KOPT-K1 (cell line): ENCODE data around the gene BCL2L2.
A peak's percentile ranks its signal among the peaks of the same experiment; 100 is the strongest.
"Not testable (repeated sequence)": the region's sequence is repeated elsewhere in the genome, so short reads cannot be mapped to it uniquely, and the experiment has no call there.

ENCODE experiments used
- H3K27ac ChIP-seq: fragments of 200-600 bp; sonication (generic); 2 replicates; pipeline ENCODE4 v1.5.1; 2016; ENCODE audit warnings: antibody characterized with exemption, mild to moderate bottlenecking, low read depth, low read length; ENCODE audit not compliant: poor library complexity, severe bottlenecking
- H3K36me3 ChIP-seq: fragments of 200-600 bp; sonication (generic); 2 replicates; pipeline ENCODE4 v1.5.1; 2017; ENCODE audit warnings: antibody characterized with exemption, mild to moderate bottlenecking, low read length, moderate library complexity; ENCODE audit not compliant: insufficient read depth
- H3K9me3 ChIP-seq: fragments of 200-600 bp; sonication (generic); 2 replicates; pipeline ENCODE4 v1.5.1; 2017; ENCODE audit warnings: antibody characterized with exemption, low read length, mild to moderate bottlenecking; ENCODE audit not compliant: insufficient read depth, poor library complexity, severe bottlenecking

Gene BCL2L2

DNA sequence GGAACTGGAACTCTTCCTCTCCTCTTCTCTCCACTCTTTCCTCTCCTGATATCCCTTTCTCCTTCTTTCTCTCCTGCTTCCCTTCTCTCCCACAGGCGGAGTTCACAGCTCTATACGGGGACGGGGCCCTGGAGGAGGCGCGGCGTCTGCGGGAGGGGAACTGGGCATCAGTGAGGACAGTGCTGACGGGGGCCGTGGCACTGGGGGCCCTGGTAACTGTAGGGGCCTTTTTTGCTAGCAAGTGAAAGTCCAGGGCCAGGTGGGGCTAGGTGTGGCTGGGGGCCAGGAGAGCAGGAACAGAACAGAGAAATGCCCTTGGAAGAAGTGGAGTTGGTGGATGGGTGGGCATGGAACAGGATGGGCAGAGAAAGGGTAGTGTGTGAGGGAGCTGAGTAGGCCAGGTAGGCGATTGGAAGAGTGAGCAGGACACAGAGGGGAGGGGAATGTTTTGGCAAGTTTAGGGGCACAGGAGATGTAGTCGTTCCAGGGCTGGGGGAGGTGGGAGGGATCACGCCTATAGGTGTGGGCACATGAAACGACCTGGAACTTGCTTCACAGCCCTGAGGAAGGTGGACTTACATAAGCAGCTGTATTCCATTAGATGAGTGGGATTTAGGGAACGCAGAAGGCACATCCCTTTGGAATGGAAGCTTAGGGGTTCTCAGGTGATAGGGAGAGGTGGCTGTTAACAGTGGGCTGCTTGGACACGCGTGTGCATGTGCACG lies 2.2 kb downstream of the BCL2L2 start:
- no peak overlapping the region for H3K27ac ChIP-seq
- H3K9me3 ChIP-seq: no peaks in the 10 kb centered on the region
- no peaks in the 10 kb centered on the region for H3K36me3 ChIP-seq

DNA sequence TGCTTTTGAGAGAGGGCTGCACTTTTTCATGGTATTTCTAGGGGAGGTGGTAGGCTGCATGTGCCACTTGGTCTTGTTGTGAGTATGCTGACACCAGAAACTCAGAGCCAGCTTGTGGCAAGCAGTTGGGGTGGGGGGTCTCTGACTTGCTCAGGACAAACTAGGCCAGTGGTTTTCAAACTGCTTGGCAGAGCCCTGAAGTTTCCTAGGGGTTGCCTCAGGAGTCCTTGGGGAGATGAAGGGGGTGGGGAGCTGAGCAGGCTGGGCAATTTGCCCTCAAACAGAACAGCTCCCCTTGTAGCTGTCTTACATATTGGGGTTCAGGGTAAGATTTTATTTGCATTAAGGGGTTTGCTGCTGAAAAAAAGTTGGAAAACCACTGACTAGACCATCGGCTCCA lies 3.9 kb downstream of the BCL2L2 start:
- Histone ChIP-seq H3K36me3 (no peaks in the 10 kb centered on the region), H3K9me3 (no peaks in the 10 kb centered on the region), H3K27ac (no peak overlapping the region)

DNA sequence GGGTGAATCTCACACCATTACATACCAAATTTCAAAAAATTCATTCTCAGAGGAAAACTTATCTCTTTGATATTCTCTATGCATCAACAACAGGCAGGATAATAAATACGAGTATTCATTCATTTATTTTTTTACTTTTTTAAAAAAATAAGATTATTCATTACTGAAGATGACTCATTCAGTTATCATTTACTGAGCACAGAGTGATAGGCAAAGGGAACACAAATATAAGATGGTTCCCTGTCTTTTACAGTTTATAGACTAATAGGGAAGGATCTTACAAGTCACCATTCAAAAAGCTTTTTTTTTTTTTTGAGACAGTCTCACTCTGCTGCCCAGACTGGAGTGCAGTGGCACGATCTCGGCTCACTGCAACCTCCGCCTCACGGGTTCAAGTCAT lies 9.7 kb downstream of the BCL2L2 start:
- no peak overlapping the region for H3K27ac ChIP-seq
- H3K9me3 ChIP-seq: no peaks in the 10 kb centered on the region
- no peaks in the 10 kb centered on the region for H3K36me3 ChIP-seq

DNA sequence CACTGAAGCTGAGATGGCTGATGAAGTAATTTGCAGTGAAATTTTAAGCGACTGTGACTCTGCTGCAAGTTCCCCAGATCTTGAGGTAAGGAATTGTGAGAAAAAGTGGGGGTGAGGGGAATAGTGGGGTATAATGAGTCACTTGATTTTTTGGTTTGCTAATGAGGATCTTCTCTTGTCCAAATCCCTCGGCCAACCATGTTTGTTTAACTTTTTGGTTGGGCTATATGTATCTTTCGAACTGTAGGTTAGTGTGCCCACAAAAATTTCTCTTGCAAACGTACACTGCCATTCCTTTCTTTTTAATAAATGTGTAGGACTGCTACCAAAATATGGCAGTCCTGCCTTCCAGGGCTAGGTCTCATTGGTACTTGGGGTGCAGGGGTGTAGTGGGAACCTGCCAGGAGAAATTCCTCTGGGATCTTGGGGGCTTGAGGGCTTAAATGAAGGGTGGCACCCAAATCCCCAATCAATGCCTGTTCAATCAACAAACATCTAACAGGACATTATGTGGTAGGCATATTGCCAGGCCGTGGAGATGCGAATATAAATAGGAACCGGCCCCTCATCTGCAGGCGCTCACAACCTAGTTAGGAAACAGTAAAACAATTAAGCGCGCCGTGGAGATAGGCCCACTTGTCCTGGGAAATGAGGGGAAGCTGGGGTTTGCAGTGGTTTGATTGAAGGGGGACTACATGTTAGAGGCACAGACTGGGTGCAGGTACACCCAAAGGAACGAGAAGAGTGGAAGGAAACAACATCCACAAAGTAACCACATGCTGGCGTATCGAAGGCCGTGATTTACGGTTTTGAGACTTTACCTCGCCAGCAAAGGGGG lies 13.3 kb downstream of the BCL2L2 start:
- H3K36me3 ChIP-seq: peaks cover 24% of the 10 kb centered on the region
- H3K9me3 ChIP-seq: no peaks in the 10 kb centered on the region

DNA sequence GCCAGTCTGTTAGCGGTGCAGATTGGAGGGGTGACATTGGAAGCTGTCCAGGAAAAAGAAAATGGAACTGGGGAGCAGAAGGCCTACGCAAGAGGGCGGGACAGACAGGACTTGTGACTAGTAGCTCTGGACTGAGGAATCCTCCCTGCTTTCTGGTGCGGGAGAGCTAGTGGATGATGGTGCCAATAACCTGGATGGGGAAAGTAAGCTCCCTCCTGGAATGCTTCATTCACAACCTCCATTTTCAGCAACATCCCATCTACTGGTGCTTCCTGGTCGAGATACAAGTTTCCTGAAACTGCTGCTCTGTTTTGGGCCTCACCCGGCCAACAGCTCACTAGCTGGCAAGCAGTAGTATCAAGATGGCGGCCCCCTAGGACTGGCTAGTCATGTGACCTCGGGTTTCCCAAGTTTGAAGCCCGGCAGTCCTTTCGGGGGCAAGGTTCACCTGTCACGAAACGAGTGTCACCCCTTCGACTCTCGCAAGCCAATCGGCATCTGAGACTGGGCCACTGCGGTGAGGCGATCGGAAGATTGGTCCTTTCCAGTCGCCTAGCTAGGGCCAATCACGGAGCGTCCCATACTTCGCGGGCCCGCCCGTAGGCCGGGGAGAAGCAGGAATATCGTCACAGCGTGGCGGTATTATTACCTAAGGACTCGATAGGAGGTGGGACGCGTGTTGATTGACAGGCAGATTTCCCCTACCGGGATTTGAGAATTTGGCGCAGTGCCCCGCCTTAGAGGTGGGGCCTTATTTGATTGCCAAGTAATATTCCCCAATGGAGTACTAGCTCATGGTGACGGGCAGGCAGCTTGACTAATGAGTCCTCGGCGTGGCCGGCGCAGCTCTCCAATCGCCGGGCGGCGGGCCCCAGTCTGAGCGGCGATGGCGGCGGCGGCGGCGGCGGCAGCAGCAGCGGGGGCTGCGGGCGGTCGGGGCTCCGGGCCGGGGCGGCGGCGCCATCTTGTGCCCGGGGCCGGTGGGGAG lies 14.2 kb downstream of the BCL2L2 start, which contains the start of gene PABPN1:
TSS of gene PABPN1 (plus strand) at position 874 of the 988 bp plus-strand sequence. CDS start at position 887, 13 bp downstream.
- H3K27ac ChIP-seq: peak within 1 kb of the TSS; percentile 75
- peaks cover 33% of the 10 kb centered on the region for H3K36me3 ChIP-seq
- no peaks in the 10 kb centered on the region for H3K9me3 ChIP-seq

More for the DNA sequence above, 13.3 kb downstream of the BCL2L2 start:
- peak overlapping the region; percentile 75 for H3K27ac ChIP-seq

DNA sequence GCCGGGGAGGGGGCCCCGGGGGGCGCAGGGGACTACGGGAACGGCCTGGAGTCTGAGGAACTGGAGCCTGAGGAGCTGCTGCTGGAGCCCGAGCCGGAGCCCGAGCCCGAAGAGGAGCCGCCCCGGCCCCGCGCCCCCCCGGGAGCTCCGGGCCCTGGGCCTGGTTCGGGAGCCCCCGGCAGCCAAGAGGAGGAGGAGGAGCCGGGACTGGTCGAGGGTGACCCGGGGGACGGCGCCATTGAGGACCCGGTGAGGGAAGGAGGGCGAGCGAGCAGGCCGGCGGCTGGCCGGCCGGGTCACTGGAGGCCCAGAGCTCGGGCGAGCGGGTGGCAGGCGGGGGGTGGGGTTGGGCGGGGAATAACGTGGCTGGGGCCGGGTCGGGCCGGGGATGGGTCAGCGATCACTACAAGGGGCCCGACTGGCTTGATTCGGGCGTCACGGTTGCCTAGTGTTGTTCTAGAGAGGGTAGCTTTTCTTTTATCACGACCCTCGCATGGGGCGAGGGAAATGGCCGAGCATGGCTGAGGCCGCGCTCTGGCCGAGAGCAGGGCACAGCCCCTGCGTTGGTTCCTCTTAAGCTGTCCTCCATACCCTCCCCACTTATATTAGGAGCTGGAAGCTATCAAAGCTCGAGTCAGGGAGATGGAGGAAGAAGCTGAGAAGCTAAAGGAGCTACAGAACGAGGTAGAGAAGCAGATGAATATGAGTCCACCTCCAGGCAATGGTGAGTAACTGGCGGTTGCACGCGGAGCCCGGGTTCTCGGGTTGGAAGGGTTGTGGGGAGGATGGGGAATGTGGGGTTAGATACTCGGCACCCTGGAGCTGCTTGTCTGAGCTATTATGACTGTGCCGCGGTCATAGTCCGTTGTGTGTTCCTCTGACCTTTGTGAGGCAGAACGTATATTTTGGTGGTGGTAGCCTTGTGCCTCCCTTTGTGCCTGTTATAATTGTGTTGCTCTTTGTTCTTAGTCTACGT lies 15.2 kb downstream of the BCL2L2 start:
- H3K9me3 ChIP-seq: no peaks in the 10 kb centered on the region
- peaks cover 43% of the 10 kb centered on the region for H3K36me3 ChIP-seq

DNA sequence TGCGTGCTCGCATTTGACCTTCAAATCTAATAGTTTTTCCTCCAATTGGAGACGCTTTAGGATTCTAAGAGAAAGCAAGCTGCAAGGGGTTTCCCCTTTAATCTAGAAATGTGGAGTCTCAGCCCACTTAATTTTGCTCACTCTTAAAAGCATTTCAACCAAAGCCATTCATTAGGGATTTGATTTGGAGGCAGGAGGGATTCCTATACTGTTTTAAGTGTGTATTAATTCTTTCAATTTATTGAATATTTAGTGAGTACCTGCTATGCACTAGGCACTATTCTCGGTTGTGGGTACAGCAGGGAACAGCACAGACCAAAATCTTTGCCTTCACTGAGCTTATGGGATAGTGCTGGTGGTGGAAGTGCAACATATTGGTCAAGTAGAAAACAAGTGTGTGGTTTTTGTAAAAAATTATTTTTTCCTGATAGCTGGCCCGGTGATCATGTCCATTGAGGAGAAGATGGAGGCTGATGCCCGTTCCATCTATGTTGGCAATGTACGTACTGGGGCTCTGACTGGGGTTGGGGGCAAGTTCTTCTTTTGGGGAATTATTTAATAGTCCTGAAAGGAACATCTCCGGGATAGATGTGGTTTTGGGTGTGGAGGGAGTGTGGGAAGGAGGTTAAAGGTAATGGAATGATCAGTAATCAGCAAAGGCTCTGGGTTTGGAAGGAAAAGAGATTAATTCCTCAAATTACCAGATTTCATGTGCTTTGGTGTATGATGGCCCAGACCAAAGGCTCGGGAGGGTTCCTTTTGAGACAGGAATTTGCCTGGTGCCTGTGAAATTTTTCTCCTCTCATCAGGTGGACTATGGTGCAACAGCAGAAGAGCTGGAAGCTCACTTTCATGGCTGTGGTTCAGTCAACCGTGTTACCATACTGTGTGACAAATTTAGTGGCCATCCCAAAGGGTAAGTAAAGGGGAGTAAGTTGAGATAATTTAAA lies 16.2 kb downstream of the BCL2L2 start:
- peaks cover 46% of the 10 kb centered on the region for H3K36me3 ChIP-seq

More for the DNA sequence above, 15.2 kb downstream of the BCL2L2 start:
- peak overlapping the region; percentile 74 for H3K27ac ChIP-seq

DNA sequence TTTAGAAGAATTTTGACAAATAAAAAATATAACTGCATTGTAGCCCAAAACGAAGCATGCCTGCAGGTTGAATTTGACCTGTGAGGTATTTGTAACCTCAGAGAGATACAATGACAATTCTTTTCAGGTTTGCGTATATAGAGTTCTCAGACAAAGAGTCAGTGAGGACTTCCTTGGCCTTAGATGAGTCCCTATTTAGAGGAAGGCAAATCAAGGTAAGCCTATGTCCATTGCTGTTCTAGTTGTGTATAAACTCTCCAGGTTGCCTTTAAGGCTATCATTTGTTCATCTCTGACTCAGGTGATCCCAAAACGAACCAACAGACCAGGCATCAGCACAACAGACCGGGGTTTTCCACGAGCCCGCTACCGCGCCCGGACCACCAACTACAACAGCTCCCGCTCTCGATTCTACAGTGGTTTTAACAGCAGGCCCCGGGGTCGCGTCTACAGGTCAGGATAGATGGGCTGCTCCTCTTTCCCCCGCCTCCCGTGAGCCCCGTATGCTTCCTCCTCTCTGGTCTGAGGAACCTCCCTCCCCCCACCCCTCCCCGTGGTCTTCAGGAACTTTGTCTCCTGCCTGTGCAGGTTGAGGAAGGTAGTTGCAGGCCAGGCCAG lies 17.3 kb downstream of the BCL2L2 start:
- H3K36me3 ChIP-seq: peaks cover 46% of the 10 kb centered on the region

More for the DNA sequence above, 16.2 kb downstream of the BCL2L2 start:
- peak overlapping the region; percentile 74 for H3K27ac ChIP-seq
- no peaks in the 10 kb centered on the region for H3K9me3 ChIP-seq

DNA sequence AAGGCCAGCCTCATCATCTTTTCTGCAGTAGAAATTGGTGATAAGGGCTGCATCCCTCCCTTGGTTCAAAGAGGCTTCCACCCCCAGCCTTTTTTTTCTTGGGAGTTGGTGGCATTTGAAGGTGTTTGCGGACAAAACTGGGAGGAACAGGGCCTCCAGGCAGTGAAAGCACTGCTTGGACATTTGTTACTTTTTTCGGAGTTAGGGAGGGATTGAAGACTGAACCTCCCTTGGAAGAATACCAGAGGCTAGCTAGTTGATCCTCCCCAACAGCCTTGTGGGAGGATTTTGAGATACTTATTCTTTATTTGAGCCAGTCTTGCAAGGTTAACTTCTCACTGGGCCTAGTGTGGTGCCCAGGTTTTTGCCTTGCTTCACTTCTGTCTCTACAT lies 17.8 kb downstream of the BCL2L2 start:
- Histone ChIP-seq H3K36me3 (peaks cover 46% of the 10 kb centered on the region), H3K27ac (no peak overlapping the region), H3K9me3 (no peaks in the 10 kb centered on the region)

More for the DNA sequence above, 17.3 kb downstream of the BCL2L2 start:
- no peak overlapping the region for H3K27ac ChIP-seq
- no peaks in the 10 kb centered on the region for H3K9me3 ChIP-seq

DNA sequence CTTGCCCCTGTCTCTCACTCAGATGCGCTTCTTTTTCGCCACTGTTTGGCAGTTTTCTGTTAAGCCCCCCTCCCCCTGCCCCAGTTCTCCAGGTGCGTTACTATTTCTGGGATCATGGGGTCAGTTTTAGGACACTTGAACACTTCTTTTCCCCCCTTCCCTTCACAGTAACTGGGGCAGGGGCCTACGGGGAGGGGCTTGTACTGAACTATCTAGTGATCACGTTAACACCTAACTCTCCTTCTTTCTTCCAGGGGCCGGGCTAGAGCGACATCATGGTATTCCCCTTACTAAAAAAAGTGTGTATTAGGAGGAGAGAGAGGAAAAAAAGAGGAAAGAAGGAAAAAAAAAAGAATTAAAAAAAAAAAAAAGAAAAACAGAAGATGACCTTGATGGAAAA lies 18.4 kb downstream of the BCL2L2 start:
- H3K36me3 ChIP-seq: peaks cover 46% of the 10 kb centered on the region
- H3K27ac ChIP-seq: no peak overlapping the region
- H3K9me3 ChIP-seq: no peaks in the 10 kb centered on the region

DNA sequence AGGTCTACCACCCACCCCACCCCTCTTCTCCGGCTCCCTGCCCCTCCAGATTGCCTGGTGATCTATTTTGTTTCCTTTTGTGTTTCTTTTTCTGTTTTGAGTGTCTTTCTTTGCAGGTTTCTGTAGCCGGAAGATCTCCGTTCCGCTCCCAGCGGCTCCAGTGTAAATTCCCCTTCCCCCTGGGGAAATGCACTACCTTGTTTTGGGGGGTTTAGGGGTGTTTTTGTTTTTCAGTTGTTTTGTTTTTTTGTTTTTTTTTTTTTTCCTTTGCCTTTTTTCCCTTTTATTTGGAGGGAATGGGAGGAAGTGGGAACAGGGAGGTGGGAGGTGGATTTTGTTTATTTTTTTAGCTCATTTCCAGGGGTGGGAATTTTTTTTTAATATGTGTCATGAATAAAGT lies 19.1 kb downstream of the BCL2L2 start:
- H3K27ac ChIP-seq: not testable (repeated sequence)
- H3K36me3 ChIP-seq: peaks cover 46% of the 10 kb centered on the region

DNA sequence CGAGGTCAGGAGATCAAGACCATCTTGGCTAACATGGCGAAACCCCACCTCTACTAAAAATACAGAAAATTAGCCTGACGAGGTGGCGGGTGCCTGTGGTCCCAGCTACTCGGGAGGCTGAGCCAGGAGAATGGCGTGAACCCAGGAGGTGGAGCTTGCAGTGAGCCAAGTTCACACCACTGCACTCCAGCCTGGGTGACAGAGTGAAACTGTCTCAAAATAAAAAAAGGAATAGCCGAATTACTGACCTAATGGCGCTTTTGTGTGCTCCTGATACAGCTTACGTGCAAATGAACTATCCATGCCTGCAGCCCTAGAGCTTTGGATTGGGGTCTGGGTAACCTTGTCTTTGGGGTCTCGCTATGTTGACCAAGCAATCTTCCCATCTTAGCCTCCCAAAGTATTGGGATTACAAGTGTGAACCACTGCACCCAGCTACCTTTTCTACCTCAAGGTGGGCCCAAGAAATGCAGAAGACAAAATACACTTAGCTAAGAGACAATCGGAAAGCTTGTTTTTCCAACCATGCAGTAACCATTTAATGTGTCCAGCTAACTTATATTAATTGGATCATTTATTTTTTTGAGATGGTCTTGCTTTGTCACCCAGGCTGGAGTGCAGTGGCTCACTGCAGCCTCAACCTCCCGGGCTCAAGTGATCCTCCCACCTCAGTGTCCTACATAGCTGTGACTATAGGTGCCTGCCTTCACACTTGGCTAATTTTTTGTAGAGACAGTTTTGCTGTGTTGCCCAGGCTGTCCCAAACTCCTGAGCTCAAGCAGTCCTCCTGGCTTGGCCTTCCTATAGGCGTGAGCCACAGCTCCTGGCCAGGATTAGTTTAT lies 20.1 kb downstream of the BCL2L2 start:
- H3K27ac ChIP-seq: no peak overlapping the region
- H3K9me3 ChIP-seq: no peaks in the 10 kb centered on the region
- peaks cover 46% of the 10 kb centered on the region for H3K36me3 ChIP-seq

More for the DNA sequence above, 19.1 kb downstream of the BCL2L2 start:
- H3K9me3 ChIP-seq: not testable (repeated sequence)
